HG03095 (cell line): Measurements from ENCODE around the gene TMPRSS3.

Experiments used
- ATAC-seq: cut with Tn5 transposase; IDR thresholded peaks from one replicate; pipeline ENCODE4 v1.9.1; 2021; ENCODE audit warnings: moderate library complexity; ENCODE audit not compliant: unreplicated experiment

The TMPRSS3 gene

DNA sequence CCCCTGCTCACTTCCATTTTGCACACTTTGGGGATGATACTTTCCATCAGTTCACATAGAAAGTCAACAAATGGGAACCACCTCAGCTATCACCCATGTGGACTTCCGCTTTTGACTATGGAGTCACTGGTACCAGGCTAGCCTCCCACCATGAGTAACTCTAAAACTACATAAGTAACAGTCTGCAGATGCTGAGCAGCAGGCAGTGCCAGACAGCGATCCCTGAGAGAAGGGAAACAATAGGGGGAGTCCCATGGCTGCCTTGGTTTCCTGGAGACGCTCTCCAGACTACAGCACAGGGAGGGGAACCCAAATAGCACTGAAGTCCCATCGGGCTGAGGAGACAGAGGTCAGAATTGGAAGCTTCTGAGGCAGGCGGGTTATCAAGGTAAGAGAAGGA is 42.2 kb downstream of the TMPRSS3 start:
- no peak for ATAC-seq

DNA sequence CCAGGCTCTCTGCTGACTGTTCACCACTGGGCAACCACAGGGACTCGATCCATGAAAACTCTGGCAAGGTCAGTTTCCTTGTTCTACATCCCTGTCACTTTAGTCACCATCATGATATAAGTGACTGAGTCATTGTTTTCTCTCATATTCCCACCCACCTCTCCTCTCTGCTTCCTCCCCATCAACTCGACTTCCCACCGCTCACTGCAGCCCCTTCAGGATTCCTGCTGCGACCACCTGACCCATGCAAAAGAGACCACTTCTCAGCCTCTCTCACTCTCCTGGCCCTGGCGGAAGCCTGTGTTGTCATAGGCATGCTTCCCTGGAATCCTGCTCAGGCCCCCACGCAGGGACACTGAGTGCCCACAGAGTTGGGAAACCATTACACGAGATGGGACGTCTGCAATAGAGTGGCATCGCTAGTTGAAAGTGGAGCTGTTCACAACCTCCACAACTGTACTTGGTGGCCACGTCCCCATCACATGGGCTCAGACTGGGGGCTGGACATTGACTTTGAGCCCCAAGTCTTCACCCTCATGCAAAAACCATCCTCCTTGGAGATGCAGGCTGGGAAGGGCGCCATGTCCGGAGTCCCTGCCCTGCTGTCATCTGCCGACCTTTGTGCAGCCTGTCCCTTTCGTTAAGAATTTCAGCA is 43.3 kb downstream of the TMPRSS3 start:
- ATAC-seq, result no peak

DNA sequence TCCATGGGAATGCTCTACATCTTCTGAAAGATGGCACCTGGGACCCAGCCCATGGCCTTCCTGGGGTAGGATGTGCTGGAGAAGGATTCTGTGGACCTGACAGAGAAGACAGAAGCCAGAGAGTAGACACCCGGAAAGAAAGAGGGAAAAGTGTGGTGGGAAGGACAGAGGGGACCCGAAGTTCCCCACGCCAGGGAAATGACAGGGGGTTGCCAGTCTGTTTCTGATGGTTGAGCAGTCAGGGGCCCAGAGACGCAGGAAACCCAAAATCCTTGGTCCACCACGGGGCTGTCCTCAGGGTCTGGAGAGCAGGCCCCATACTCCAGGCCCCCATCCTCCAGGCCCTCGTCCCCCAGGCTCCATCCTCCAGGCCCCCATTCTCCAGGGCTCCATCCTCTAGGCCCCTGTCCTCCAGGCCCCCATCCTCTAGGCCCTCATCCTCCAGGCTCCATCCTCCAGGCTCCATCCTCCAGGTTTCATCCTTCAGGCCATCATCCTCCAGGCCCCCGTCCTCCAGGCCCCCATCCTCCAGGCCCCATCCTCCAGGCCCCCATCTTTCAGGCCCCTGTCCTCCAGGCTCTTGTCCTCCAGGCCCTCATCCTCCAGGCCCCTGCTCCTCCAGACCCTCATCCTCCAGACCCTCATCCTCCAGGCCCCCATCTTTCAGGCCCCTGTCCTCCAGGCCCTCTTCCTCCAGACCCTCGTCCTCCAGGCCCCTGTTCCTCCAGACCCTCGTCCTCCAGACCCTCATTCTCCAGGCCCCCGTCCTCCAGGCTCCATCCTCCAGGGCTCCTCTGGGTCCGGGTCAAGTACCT is 44.0 kb downstream of the TMPRSS3 start:
- no peak for ATAC-seq

DNA sequence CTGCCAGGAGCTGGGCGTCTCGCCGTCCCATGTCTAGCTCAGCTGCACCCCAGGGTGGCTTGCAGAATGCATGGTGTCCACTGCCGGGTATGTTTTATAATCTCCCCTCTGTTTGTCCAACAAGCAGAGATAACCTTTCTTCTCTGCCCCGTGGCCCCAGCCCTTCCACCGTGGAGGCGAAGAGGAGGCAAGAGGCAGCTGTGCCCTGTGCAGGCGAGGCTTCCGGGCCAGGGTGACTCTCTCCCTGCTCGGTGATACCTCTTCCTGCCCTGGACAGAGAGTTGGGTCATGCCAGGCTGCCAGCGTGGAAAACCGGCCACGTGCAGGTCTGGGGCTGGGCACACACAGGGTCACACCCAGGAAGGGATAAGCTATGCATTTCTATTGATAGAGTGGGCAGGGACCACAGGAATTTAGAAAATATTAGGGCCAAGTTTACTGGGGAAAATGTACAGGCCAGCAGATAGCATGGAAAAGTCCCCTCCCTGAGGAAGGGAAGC is 44.9 kb downstream of the TMPRSS3 start, which contains the start of gene TFF2:
Gene TFF2 (minus strand): TSS at position 68 of the 500 bp plus-strand sequence. CDS start 37 bp downstream, at position 31.
- no peak for ATAC-seq

DNA sequence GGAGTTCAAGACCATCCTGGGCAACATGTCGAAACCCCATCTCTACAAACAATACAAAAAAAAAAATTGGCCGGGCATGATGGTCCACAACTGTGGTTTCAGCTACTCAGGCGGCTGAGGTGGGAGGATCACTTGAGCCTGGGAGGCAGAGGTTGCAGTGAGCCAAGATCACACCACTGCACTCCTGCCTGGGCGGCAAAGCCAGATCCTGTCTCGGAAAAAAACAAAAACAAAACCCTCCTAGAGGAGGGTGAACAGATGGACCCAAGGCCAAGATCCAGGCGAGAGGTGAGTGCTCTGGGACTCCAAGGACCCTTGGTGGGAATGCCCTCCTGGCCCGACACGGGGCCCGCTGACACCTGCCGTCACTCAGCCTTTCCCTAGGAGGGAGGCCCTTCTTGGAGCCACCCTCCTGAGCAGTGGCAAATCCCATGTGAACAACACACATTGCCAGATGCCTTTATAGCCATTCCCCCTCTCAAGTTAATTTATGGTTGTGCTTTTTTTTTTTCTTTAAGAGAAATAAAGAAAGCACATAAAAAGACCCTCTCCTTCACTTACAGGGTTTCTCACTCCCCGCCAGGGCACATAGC is 45.4 kb downstream of the TMPRSS3 start:
- ATAC-seq, result no peak

DNA sequence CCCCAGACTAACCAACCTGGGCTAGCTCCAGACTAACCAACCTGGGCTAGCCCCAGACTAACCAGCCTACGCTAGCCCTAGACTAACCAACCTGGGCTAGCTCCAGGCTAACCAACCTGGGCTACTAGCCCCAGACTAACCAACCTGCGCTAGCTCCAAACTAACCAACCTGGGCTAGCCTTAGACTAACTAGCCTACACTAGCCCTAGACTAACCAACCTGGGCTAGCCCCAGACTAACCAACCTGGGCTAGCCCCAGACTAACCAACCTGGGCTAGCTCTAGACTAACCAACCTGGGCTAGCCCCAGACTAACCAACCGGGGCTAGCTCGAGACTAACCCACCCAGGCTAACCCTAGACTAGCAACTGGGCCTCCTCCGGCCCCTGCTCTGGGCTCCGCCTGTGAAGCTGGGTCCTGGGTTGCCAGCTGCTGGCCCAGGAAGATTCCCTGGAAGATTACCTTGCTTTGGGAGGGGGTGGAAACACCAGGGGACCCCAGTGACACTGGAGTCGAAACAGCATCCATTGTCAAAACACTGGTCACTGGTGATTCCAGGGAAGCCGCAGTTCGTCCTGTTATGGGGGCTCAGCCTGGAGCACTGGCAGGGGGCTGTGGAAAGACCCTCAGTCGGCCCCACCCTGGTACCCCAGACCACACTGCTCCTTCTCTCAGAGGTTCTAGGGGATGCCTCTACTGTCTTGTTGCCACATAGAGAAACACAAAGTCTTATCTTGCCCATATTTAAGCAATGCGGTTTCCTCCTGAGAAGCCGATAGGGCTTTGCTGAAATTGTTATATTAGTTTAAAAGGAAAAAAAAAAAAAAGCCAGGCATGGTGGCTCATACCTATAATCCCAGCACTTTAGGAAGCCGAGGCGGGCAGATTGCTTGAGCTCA is 46.2 kb downstream of the TMPRSS3 start:
- ATAC-seq, result no peak

DNA sequence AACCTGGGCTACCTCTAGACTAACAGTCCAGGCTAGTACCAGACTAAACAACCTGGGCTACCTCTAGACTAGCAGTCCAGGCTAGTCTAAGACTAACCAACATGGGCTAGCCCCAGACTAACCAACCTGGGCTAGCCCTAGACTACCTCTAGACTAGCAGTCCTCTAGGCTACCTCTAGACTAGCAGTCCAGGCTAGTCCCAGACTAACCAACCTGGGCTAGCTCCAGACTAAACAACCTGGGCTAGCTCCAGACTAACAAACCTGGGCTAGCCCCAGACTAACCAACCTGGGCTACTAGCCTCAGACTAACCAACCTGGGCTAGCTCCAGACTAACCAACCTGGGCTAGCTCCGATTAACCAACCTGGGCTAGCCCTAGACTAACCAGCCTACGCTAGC is 47.1 kb downstream of the TMPRSS3 start:
- ATAC-seq, result no peak

DNA sequence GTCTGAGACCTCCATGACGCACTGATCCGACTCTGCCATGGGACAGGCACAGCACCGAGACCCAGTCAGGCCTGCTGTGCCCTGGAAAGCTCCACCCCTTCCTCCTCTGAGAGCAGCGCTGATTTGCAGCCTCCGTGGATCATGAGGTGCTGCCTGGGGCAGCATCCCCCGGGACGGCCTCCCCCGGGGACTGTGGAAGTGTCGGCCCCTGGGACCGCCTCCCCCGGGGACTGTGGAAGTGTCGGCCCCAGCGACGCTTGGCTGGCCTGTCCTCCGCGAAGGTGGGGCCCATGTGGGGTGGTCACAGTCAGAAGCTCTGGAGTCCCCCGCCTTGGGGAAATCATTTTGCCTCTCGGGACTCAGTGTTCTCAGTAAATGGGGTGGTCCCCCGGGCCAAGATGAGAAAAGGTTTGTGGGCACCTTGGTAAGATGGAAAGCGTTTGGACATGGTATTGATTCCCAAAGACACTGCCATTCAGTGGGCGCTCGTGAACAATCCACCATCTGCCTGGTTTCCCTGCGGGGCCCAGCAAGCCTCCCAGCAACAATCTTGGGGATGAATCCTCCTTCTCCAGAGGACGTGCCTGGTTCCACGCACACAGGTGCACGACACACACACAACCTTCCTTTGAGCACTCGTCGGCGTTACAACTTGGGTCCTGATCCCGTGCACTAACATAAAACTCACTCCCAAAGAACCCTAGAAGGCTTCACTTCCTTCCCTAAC is 48.1 kb downstream of the TMPRSS3 start:
- no peak for ATAC-seq

DNA sequence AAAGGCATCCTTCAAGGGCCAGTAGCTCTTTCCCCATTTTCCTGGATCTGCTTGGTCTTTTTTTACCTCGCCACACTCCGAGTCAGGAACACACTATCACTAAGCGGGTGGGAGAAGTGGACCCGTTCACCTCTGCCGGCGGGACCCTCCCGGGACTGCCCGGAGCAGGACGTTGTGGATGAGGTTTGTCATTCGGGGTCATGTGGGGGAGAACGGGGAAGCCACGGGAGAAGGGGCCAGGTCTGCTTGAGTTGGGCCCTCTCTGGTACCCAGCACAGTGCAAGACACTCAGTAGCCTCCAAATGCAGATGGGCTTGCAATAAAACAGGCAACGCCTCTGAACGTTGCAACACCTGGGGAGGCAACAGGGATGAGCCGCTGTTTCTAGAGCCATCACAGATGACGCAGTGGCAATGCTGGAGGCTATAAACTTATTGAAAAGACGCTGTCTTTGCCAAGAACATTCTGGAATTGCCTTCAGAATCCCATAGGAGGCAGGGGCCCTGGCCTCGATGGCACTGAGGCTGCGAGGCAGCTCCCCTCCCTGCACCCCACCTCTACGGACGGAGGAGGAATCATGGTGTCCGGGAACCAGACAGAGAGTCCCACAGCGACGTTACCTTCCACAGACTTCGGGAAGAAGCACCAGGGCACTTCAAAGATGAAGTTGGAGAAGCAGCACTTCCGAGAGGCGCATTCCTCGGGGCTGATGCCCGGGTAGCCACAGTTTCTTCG is 48.8 kb downstream of the TMPRSS3 start:
- no peak for ATAC-seq

DNA sequence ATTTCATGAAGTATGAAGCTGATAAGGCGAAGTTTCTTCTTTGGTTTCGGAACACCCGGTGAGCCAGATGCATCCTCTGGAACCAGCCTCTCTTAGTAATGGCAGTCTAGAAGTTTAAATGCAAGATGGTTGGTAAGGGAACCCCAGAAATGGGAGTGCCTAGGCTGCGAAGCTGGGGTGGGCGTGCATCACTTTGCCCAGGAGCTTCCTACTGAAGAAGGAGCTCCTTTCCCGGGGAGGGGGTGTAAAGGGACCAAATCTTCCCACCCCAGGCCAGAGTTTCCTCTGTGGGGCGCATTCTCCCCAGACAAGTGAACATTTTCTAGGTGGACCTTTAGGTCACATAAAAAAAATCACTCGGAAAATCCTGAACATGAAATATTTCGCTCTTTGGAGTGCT is 49.4 kb downstream of the TMPRSS3 start:
- no peak for ATAC-seq

DNA sequence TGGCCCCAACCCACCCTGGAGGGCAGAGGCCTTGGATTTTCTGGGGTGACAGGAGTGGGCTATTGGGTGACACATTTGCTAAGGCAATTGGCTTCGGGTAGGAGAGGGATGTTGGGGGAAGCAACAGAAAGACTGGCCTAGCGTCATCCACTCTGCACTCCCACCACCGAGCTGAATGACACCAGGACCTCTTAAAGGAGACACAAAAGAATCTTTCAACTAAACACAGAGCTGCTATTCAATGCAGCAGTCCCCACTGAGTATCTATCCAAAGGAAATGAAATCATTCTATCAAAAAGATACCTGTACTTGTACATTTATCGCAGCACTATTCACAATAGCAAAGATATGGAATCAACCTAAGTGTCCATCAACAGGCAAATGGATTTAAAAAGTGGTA is 51.2 kb downstream of the TMPRSS3 start:
- no peak for ATAC-seq

DNA sequence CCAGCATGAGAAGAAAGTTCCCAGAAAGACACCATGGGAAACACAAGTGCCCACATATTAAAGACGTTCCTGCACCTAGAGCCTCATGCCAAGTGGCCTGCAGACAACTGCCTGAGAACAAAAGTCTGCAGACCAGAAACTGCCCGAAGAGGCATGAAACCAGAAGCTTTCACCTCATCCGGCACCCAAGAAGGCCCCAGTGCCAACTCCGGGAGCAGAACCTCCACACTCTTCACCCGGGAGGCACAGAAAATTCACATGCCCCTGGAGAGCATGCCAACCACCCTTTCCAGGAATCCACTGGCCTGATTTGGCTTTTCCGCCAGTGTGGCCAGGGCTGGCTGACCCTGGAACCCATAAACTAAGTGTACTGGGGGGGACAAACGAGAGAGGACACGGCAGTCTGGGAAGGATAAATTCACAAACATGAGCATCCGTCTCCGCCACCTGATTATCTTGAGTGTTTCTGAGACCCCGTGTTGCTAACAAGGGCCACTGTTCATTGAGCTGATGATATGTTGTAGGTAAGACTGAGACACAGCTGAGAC is 51.8 kb downstream of the TMPRSS3 start:
- ATAC-seq, result no peak

DNA sequence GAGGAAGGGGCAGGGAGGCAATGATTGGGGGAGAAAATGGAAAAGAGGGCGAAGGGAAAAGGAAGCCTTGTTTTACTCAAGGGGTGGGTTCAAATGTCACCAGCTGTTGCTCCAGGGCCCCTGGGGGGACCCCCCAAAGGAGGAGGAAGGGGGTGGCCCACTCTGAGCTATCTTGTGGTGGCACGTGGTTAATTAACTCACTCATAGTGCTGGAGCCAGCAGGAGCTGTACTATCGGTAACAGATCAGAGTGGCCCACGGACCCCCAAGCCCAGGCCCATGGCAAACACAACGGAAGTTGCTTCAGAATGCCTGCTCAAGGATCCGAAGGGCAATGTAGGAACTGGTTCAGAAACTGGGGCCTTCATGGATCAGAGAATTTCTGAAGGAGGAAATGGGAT is 52.3 kb downstream of the TMPRSS3 start:
- no peak for ATAC-seq

DNA sequence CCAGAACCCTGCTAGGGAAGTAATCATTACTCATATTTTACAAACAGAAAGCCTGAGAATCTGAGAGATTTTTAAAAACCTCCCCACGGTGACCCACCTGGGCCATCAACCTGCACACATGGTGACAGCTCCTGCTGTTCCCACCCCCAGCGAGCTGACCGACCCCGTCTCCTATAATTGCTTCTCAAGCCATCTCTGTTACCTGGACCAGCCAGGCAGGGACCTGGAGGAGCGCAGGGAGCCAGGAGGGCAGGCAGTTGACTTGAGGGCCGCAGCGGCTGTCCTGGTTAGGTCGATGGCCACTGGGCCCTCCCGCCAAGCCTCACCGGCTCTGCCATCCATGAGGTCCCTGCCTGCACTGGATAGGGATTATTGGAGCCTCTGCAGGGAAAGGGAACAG is 52.8 kb downstream of the TMPRSS3 start:
- no peak for ATAC-seq

DNA sequence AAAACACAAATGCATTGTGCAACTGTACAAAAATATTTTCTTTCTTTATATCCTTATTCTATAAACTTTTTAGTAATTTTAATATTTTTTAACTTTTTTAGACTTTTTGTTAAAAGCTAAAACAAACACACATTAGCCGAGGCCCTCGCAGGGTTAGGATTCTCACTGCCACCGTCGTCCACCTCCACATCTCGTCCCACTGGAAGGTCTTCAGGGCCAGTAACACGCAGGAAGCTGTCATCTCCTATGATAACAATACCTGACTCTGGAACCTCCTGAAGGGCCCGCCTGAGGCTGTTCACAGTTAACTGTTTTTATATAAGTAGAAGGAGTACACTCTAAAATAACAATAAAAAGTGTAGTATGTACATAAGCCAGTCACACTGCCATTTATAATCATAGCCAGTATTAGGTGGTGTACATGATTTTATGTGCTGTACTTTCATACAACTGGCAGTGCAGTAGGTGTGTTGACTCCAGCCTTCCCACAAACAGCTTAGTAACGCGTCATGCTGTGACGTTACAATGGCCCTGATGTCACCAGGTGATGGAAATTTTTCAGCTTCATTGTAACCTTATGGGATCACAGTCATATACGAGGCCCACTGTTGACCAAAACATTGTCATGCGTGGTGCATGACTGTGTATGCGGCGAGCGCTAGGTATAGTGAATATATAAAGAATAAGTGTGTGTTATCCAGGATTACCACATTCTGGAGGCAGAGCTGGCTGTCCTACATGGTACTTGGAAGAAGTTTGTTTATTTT is 53.9 kb downstream of the TMPRSS3 start:
- ATAC-seq, result no peak

DNA sequence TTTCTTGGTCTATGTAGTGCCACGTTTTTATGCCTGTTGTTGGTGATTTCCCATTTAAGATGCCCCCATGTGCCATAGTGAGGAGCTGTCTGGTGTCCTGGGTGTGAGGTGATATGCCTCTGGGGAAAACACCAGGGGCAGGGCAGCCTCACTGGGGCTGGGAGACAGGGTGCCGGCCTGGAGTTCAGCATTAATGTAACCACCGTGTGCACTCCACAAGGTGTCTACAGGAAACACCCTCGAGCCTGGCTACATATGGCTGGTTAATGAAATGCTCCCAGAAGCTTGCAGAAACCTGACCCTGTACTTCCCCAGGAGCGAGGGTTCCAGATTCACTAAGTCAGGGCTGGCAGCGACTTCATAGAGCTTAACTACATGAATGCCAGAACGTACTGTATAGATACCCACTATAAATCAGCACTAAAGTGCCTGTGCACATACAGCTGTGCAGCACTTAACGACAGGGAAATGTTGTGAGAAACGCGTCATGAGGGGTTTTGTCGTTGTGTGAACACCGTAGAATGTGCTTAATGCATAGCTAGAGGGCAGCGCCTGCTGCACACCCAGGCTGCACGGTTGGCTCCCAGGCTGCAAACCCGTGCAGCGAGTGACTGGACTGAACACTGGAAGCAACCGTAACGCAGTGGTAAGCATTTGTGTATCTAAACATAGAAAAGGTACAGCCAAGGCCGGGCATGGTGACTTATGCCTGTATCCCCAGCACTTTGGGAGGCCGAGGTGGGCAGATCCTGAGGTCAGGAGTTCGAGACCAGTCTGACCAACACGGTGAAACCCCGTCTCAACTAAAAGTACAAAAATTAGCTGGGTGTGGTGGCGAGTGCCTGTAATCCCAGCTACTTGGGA is 55.4 kb downstream of the TMPRSS3 start:
- no peak for ATAC-seq
